Measurements from ENCODE around the gene ITPR2. TPM values are rescaled to one million over a fixed set of nuclear protein-coding genes. Genes with fewer than 3 reads are reported as not detected.

ITPR2 gene
- total and polyA plus RNA-seq, 2 of the 13 experiments (the other 11 are each of a cell fraction or from before 2014, with no cell fraction given), result 31.9 to 81.9 TPM

GRCh38 chr12:26853303-26854030 is 20.5 kb upstream of the ITPR2 start (continued):
- TF ChIP-seq ZBTB26 (CRISPR knock-in tag; IDR thresholded peaks at IDR 0.05; ENCODE audit: borderline replicate concordance) (no peak), MIER2 (CRISPR knock-in tag; IDR thresholded peaks at IDR 0.05) (peak; percentile 12; the same call in 1 of the 2 replicates), ZMYM2 (CRISPR knock-in tag; IDR thresholded peaks at IDR 0.05) (no peak), ZNF549 (CRISPR knock-in tag; IDR thresholded peaks at IDR 0.05) (no peak), MYNN (CRISPR knock-in tag; IDR thresholded peaks at IDR 0.05; ENCODE audit: low read depth) (no peak), E2F5 (CRISPR knock-in tag; conservative IDR thresholded peaks at IDR 0.05) (no peak), ZNF660 (CRISPR knock-in tag; IDR thresholded peaks at IDR 0.05; ENCODE audit: borderline replicate concordance, low read depth) (no peak), SRSF1 (optimal IDR thresholded peaks at IDR 0.05; ENCODE audit: low read depth, low read length) (no peak), HNRNPL (IDR thresholded peaks at IDR 0.05; ENCODE audit: low read depth, low read length) (no peak), ZNF235 (CRISPR knock-in tag; IDR thresholded peaks at IDR 0.05; ENCODE audit: borderline replicate concordance) (no peak), NKX3-1 (CRISPR knock-in tag; IDR thresholded peaks at IDR 0.05) (no peak), ZFYVE20 (CRISPR knock-in tag; IDR thresholded peaks at IDR 0.05; ENCODE audit: borderline replicate concordance, low read depth) (no peak), CREB3 (CRISPR knock-in tag; IDR thresholded peaks at IDR 0.05) (no peak), NFYC (CRISPR knock-in tag; IDR thresholded peaks at IDR 0.05) (no peak), JUN (CRISPR knock-in tag; IDR thresholded peaks at IDR 0.05) (no peak), ZNF589 (CRISPR knock-in tag; conservative IDR thresholded peaks at IDR 0.05) (no peak), TEAD3 (CRISPR knock-in tag; optimal IDR thresholded peaks at IDR 0.05; ENCODE audit: borderline replicate concordance) (peak; percentile 78), CBFB (CRISPR knock-in tag; IDR thresholded peaks at IDR 0.05) (no peak), ZBTB8A (CRISPR knock-in tag; IDR thresholded peaks at IDR 0.05; ENCODE audit: borderline replicate concordance, low read depth) (no peak), ZNF142 (CRISPR knock-in tag; IDR thresholded peaks at IDR 0.05) (no peak), ZNF337 (CRISPR knock-in tag; IDR thresholded peaks at IDR 0.05; ENCODE audit: borderline replicate concordance, low read depth) (0 out of 2 replicates have a peak, but pooled peaks have one; percentile 39)
